ENCODE data around the gene CEP112.

DNA sequence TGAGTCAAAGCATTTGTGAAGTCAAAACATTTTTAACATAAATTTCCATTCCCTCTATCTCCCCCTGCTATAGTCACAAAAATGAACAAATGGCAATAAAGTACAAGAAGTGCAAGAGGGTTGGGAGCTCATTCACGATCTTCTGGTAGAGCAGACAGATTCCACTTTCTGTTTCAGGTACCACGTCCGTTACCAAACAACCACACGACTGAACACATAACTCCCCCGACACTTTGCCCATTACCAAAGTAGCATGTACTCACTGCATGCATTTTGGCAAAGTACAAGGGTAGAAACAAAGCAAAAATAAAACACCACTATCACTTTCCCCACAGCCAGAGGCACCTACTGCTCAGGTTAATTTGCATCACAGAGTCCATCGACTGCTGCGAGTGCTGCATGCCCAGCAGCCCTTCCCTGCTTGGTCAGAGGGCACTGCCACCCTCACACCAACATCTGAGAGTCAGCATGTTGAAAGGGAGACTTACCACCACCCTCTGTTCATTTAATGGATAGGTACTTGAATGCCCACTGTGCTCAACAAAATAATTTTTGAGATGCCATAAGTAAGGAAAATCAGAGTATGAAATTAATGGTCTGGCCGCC, 480.2 kb downstream of the CEP112 start:
- TF ChIP-seq PKNOX1 (IDR thresholded peaks at IDR 0.05), result no peak
- TF ChIP-seq FOXK2 (IDR thresholded peaks at IDR 0.05), result no peak
- no peak for TF ChIP-seq HDGF (IDR thresholded peaks at IDR 0.05; ENCODE audit: borderline replicate concordance)
- no peak for TF ChIP-seq BHLHE40 (IDR thresholded peaks at IDR 0.05; ENCODE audit: borderline replicate concordance)
- TF ChIP-seq SUZ12 (IDR thresholded peaks at IDR 0.05), result no peak
- TF ChIP-seq FOXM1 (IDR thresholded peaks at IDR 0.05; ENCODE audit: borderline replicate concordance), result no peak
- no peak for TF ChIP-seq ELF4 (IDR thresholded peaks at IDR 0.05)
- TF ChIP-seq ARNT (IDR thresholded peaks at IDR 0.05), result no peak
- TF ChIP-seq L3MBTL2 (conservative IDR thresholded peaks at IDR 0.05), result no peak
- no peak for TF ChIP-seq SP1 (IDR thresholded peaks at IDR 0.05)

All from HEK293T (cell line).